COLO829 (cell line): ENCODE data around the gene TMPRSS11E.
A peak's percentile ranks its signal among the peaks of the same experiment; 100 is the strongest.
"Not testable (repeated sequence)": the region's sequence is repeated elsewhere in the genome, so short reads cannot be mapped to it uniquely, and the experiment has no call there.

ENCODE experiments used
- DNase-seq: peaks from one replicate; pipeline ENCODE4 v3.0.0; 2012; ENCODE audit warnings: low spot score

TMPRSS11E gene

GRCh38 chr4:68447201-68447600 is at the start of gene TMPRSS11E:
Gene TMPRSS11E (plus strand): TSS chr4:68447463. CDS start chr4:68447513, 50 bp downstream.
- DNase-seq = no peak

- DNase-seq = no peak
These were observed 48.0 kb upstream of the TMPRSS11E start for GRCh38 chr4:68399306-68399705.

GRCh38 chr4:68401231-68401630 is 46.0 kb upstream of the TMPRSS11E start:
- DNase-seq = no peak

- DNase-seq = no peak
These were observed 43.1 kb upstream of the TMPRSS11E start for GRCh38 chr4:68404153-68404552.

- not testable (repeated sequence) for DNase-seq
These were observed 41.4 kb upstream of the TMPRSS11E start for GRCh38 chr4:68405718-68406478.

- DNase-seq = no peak
These were observed 40.8 kb upstream of the TMPRSS11E start for GRCh38 chr4:68406479-68406859.

- not testable (repeated sequence) for DNase-seq
These were observed 40.0 kb upstream of the TMPRSS11E start for GRCh38 chr4:68407015-68407867.

GRCh38 chr4:68407868-68408190 is 39.4 kb upstream of the TMPRSS11E start:
- DNase-seq = no peak

GRCh38 chr4:68410149-68410548 is 37.1 kb upstream of the TMPRSS11E start:
- no peak for DNase-seq

GRCh38 chr4:68410643-68411042 is 36.6 kb upstream of the TMPRSS11E start:
- no peak for DNase-seq

- not testable (repeated sequence) for DNase-seq
These were observed 35.2 kb upstream of the TMPRSS11E start for GRCh38 chr4:68412031-68412430.

GRCh38 chr4:68416591-68416990 is 30.7 kb upstream of the TMPRSS11E start:
- DNase-seq = no peak

- no peak for DNase-seq
These were observed 20.7 kb upstream of the TMPRSS11E start for GRCh38 chr4:68426516-68426915.

GRCh38 chr4:68430337-68430736 is 16.9 kb upstream of the TMPRSS11E start:
- no peak for DNase-seq

GRCh38 chr4:68432320-68432719 is 14.9 kb upstream of the TMPRSS11E start:
- no peak for DNase-seq

GRCh38 chr4:68433582-68433981 is 13.7 kb upstream of the TMPRSS11E start:
- no peak for DNase-seq

GRCh38 chr4:68434277-68434676 is 13.0 kb upstream of the TMPRSS11E start:
- no peak for DNase-seq

- DNase-seq = no peak
These were observed 12.4 kb upstream of the TMPRSS11E start for GRCh38 chr4:68434836-68435235.

GRCh38 chr4:68445111-68445510 is 2.2 kb upstream of the TMPRSS11E start:
- DNase-seq = no peak

GRCh38 chr4:68451246-68452211 is 4.3 kb downstream of the TMPRSS11E start:
- no peak for DNase-seq

- DNase-seq = peak; percentile 42
These were observed 12.8 kb downstream of the TMPRSS11E start for GRCh38 chr4:68460085-68460484.

- no peak for DNase-seq
These were observed 14.5 kb downstream of the TMPRSS11E start for GRCh38 chr4:68461790-68462189.
